ENCODE data around the gene RFTN1.

- no peak for TF ChIP-seq CTCF (conservative IDR thresholded peaks at IDR 0.05; ENCODE audit: low read length)
- no peak for TF ChIP-seq EZH2phosphoT487 (IDR thresholded peaks at IDR 0.05; ENCODE audit: borderline replicate concordance)
These were observed 183.7 kb downstream of the RFTN1 start for GRCh38 chr3:16329826-16330129.

All from Loucy (cell line).